ENCODE data around the gene EXOC4.

Gene EXOC4

GRCh38 chr7:133448012-133448411, 195.1 kb downstream of the EXOC4 start:
- Mint-ChIP-seq H3K36me3 (peaks cover 9 to 13% of the 10 kb centered on the region in 2 donors), H3K27me3 (no peaks in the 10 kb centered on the region), H3K4me1 (peaks cover 24 to 47% of the 10 kb centered on the region in 2 donors), H3K27ac (no peak overlapping the region), H3K4me3 (no peak overlapping the region), H3K9me3 (peaks cover 0 to 1% of the 10 kb centered on the region in 2 donors)
- ATAC-seq (replicated peaks) (peak; percentile 72 to 84), DNase-seq (no peak)

DNA sequence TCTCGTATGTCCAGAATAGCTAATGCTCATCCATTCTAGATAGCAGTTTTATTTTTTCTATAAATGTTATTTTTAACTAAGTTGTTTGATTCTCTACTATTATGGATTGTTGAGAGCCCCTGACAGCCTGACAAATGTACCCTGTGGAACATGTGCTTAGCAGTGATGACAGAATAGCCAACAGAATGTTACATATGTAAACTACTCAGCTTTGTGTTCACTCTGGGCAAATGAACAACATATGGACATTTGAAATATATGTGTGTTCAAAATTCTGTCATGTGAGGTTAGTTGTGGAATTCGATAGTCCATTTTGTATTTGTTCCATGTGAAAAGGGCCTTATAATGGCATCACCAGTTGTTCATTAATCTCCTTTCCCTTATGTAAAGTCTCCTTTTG, 199.7 kb downstream of the EXOC4 start:
- ATAC-seq (replicated peaks) (no peak), DNase-seq (no peak)
- H3K9me3 Mint-ChIP-seq = peaks cover 0 to 1% of the 10 kb centered on the region in 2 donors
- no peak overlapping the region for H3K27ac Mint-ChIP-seq
- no peaks in the 10 kb centered on the region for H3K27me3 Mint-ChIP-seq
- peaks cover 21 to 38% of the 10 kb centered on the region in 2 donors for H3K4me1 Mint-ChIP-seq
- H3K36me3 Mint-ChIP-seq = peaks cover 6 to 16% of the 10 kb centered on the region in 2 donors
- no peak overlapping the region for H3K4me3 Mint-ChIP-seq

- Mint-ChIP-seq H3K4me3 (peak overlapping the region; percentile 5 to 58), H3K9me3 (peaks cover 3 to 6% of the 10 kb centered on the region in 2 donors), H3K27ac (no peak overlapping the region), H3K36me3 (peaks cover 12 to 23% of the 10 kb centered on the region in 2 donors), H3K27me3 (no peaks in the 10 kb centered on the region), H3K4me1 (peaks cover 11 to 29% of the 10 kb centered on the region in 2 donors)
- DNase-seq = no peak
- ATAC-seq (replicated peaks) = peak; percentile 52 to 83
These were observed 205.8 kb downstream of the EXOC4 start for GRCh38 chr7:133458688-133459087.

DNA sequence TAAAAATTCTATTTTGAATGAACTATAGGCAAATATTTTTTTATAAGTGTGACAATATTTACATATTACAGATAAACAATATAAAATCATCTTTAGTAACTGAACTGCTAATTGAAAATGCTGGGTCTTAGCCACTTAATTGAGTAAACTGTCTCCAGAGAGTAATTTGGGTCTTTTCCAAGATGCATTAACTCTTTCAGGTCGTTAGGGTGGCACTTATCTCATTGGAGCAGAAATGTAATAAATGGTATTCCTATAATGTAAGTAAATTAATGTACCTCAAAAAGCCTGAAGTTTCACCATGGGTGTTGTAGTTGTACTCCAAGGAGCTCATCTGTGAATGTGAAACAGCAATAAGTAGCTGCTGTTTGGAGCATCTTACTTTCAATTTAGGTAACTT, 208.5 kb downstream of the EXOC4 start:
- peaks cover 30 to 45% of the 10 kb centered on the region in 2 donors for H3K36me3 Mint-ChIP-seq
- H3K27ac Mint-ChIP-seq = no peak overlapping the region
- peaks cover 15 to 20% of the 10 kb centered on the region in 2 donors for H3K9me3 Mint-ChIP-seq
- no peaks in the 10 kb centered on the region for H3K27me3 Mint-ChIP-seq
- H3K4me1 Mint-ChIP-seq = peaks cover 11 to 34% of the 10 kb centered on the region in 2 donors
- no peak for ATAC-seq (replicated peaks)
- no peak for DNase-seq
- H3K4me3 Mint-ChIP-seq = no peak overlapping the region

DNA sequence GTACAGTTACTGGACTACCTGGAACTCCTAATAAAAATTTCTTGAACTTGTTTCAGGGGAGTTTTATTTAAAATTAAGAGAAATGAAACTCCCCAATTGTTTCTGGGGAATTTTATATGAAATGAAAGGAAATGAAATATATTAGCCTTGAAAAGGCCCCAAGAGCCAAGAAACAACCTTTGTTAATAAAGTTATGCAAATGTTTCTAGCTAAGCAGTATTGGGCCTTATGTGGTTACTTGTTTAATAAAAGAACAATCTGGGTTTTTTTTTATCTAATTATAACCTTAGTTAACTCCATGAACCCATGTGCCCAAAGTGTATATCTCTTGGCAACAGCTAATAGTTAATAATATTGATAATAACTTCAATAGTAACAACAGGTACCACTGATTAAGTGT, 222.8 kb downstream of the EXOC4 start:
- ATAC-seq (replicated peaks) = peak; percentile 42 to 77
- Mint-ChIP-seq H3K4me3 (no peak overlapping the region), H3K27ac (no peak overlapping the region)

GRCh38 chr7:133477791-133478190, 224.9 kb downstream of the EXOC4 start:
- H3K27ac Mint-ChIP-seq = no peak overlapping the region
- H3K4me1 Mint-ChIP-seq = peaks cover 1 to 14% of the 10 kb centered on the region in 2 donors
- peaks cover 0 to 2% of the 10 kb centered on the region in 2 donors for H3K9me3 Mint-ChIP-seq
- ATAC-seq (replicated peaks) = no peak
- H3K27me3 Mint-ChIP-seq = no peaks in the 10 kb centered on the region
- no peak overlapping the region for H3K4me3 Mint-ChIP-seq
- DNase-seq = no peak
- peaks cover 42 to 47% of the 10 kb centered on the region in 2 donors for H3K36me3 Mint-ChIP-seq

More for the DNA sequence above, 222.8 kb downstream of the EXOC4 start:
- peaks cover 28 to 40% of the 10 kb centered on the region in 2 donors for H3K36me3 Mint-ChIP-seq
- DNase-seq = no peak
- peaks cover 2 to 8% of the 10 kb centered on the region in 2 donors for H3K9me3 Mint-ChIP-seq
- peaks cover 10 to 24% of the 10 kb centered on the region in 2 donors for H3K4me1 Mint-ChIP-seq
- no peaks in the 10 kb centered on the region for H3K27me3 Mint-ChIP-seq

DNA sequence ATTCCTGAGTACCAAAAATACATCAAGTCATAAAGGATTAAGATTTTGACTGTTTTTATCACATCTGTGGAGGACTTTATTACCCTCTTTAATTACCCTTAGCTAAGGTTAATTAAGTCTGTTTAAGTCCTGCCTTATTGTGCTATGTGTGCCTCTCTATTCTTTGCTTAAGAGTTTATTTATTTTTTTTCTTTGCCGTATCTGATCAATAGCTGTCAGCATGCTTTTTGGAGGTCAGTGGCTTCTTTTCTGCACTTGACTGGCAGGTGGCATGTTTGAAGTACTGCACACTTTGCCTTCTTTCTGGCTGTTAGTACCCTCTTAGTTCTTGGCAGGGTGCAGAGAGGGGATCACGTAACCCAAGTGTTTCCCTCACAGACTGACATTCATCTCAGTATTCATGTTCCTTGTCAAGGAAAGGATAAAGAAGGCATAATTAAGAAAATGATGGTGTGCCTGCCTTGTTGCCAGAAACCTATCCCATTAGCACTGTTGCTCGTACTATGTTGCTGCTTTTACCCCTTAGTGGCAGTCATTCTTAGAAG, 225.8 kb downstream of the EXOC4 start:
- Mint-ChIP-seq H3K36me3 (peaks cover 40 to 46% of the 10 kb centered on the region in 2 donors), H3K4me1 (peaks cover 0 to 14% of the 10 kb centered on the region in 2 donors), H3K4me3 (no peak overlapping the region), H3K27ac (no peak overlapping the region), H3K9me3 (no peaks in the 10 kb centered on the region), H3K27me3 (no peaks in the 10 kb centered on the region)
- DNase-seq (no peak), ATAC-seq (replicated peaks) (no peak)

GRCh38 chr7:133479456-133480065, 226.7 kb downstream of the EXOC4 start:
- Mint-ChIP-seq H3K4me3 (no peak overlapping the region), H3K27ac (no peak overlapping the region), H3K9me3 (no peaks in the 10 kb centered on the region), H3K27me3 (no peaks in the 10 kb centered on the region), H3K36me3 (peaks cover 44 to 49% of the 10 kb centered on the region in 2 donors), H3K4me1 (peaks cover 0 to 16% of the 10 kb centered on the region in 2 donors)
- no peak for DNase-seq
- ATAC-seq (replicated peaks) = no peak

DNA sequence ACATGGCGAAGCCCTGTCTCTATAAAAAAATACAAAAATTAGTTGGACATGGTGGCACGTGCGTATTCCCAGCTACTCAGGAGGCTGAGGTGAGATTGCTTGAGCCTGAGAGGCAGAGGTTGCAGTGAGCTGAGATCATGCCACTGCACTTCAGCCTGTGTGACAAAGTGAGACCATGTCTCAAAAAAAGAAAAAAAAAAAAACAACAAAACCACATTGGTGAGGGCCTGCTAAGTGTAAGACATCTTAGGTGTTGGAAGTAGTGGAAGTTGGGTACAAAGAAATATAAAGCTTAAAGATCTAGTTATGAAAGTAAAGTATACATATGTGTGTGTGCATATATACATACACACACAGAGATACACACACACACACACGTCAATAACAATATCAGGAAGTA, 228.0 kb downstream of the EXOC4 start:
- Mint-ChIP-seq H3K36me3 (peaks cover 51 to 58% of the 10 kb centered on the region in 2 donors), H3K4me1 (peaks cover 0 to 7% of the 10 kb centered on the region in 2 donors), H3K9me3 (peaks cover 0 to 3% of the 10 kb centered on the region in 2 donors), H3K27ac (no peak overlapping the region), H3K27me3 (no peaks in the 10 kb centered on the region), H3K4me3 (no peak overlapping the region)
- ATAC-seq (replicated peaks) (no peak), DNase-seq (no peak)

GRCh38 chr7:133481676-133482075, 228.8 kb downstream of the EXOC4 start:
- ATAC-seq (replicated peaks) (no peak), DNase-seq (no peak)
- H3K36me3 Mint-ChIP-seq = peaks cover 53 to 59% of the 10 kb centered on the region in 2 donors
- no peak overlapping the region for H3K27ac Mint-ChIP-seq
- no peak overlapping the region for H3K4me3 Mint-ChIP-seq
- peaks cover 0 to 7% of the 10 kb centered on the region in 2 donors for H3K4me1 Mint-ChIP-seq
- H3K9me3 Mint-ChIP-seq = peaks cover 0 to 3% of the 10 kb centered on the region in 2 donors
- H3K27me3 Mint-ChIP-seq = no peaks in the 10 kb centered on the region

- Mint-ChIP-seq H3K4me1 (peaks cover 0 to 7% of the 10 kb centered on the region in 2 donors), H3K36me3 (peaks cover 53 to 55% of the 10 kb centered on the region in 2 donors)
These were observed 229.7 kb downstream of the EXOC4 start for GRCh38 chr7:133482599-133482998.

DNA sequence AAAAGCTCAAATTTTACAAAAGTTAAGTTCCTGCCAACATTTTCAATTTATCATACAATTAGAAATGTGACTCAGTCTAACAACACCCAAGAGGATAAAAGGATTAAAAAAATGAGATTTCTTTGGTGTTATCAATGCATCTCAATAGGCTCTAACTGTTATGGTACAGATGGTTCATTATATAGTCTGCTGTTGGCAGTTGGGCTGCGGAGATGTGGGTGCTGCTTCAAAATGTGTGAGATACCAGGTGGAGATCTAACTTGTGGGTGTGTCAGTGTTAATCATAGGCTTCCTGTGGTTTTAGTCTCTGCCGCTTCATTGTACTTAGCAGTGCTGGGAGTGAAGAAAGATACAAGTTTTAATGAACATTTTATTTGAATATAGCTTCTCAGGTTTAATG, 231.2 kb downstream of the EXOC4 start:
- peaks cover 51 to 54% of the 10 kb centered on the region in 2 donors for H3K36me3 Mint-ChIP-seq
- ATAC-seq (replicated peaks) = no peak
- peaks cover 0 to 3% of the 10 kb centered on the region in 2 donors for H3K9me3 Mint-ChIP-seq
- no peak overlapping the region for H3K27ac Mint-ChIP-seq
- H3K4me1 Mint-ChIP-seq = peaks cover 0 to 7% of the 10 kb centered on the region in 2 donors
- H3K27me3 Mint-ChIP-seq = no peaks in the 10 kb centered on the region
- H3K4me3 Mint-ChIP-seq = no peak overlapping the region
- DNase-seq = no peak

More at GRCh38 chr7:133482599-133482998, 229.7 kb downstream of the EXOC4 start:
- Mint-ChIP-seq H3K27me3 (no peaks in the 10 kb centered on the region), H3K9me3 (peaks cover 0 to 3% of the 10 kb centered on the region in 2 donors), H3K4me3 (no peak overlapping the region), H3K27ac (no peak overlapping the region)
- DNase-seq (no peak), ATAC-seq (replicated peaks) (no peak)

DNA sequence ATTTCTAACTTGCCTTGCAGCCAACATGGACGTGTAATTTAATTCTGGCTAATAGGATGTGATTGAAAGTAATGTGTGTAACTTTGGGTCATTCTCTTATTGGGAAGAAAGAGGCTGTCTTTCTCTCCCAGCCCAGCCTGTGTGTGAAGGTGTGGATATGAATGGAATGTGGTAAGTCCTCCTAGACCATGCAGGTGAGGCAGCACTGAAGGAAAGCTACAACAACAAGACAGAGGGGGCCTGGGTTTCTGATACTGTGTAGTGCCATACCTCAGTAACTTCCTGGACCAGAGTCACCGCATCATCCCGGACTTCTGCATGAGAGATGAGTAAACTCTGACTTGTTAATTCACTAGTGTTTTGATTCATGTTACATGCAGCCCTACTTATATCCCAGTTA, 237.0 kb downstream of the EXOC4 start:
- Mint-ChIP-seq H3K36me3 (peaks cover 32 to 46% of the 10 kb centered on the region in 2 donors), H3K27ac (no peak overlapping the region), H3K4me1 (peaks cover 0 to 7% of the 10 kb centered on the region in 2 donors), H3K4me3 (no peak overlapping the region), H3K9me3 (peaks cover 0 to 3% of the 10 kb centered on the region in 2 donors), H3K27me3 (no peaks in the 10 kb centered on the region)
- ATAC-seq (replicated peaks) (no peak), DNase-seq (no peak)

- no peak overlapping the region for H3K4me3 Mint-ChIP-seq
- H3K4me1 Mint-ChIP-seq = peaks cover 0 to 7% of the 10 kb centered on the region in 2 donors
- ATAC-seq (replicated peaks) (no peak), DNase-seq (no peak)
- H3K27me3 Mint-ChIP-seq = no peaks in the 10 kb centered on the region
- peaks cover 27 to 39% of the 10 kb centered on the region in 2 donors for H3K36me3 Mint-ChIP-seq
- H3K9me3 Mint-ChIP-seq = no peaks in the 10 kb centered on the region
- H3K27ac Mint-ChIP-seq = no peak overlapping the region
These were observed 238.4 kb downstream of the EXOC4 start for GRCh38 chr7:133491201-133491691.

Measured in stimulated activated naive B cell treated with anti-CD40 and anti-IgM and Interleukin-4, amounts not matched to agents 10 μg/mL and 1 μg/mL and 100 μg/mL, for 72 hours (primary cell).